HS-5 (cell line): ENCODE measurements around the gene DLG5.
"Not testable (repeated sequence)": the region's sequence is repeated elsewhere in the genome, so short reads cannot be mapped to it uniquely, and the experiment has no call there.

ENCODE experiments used
- DNase-seq: peaks from one replicate; pipeline ENCODE4 v3.0.0-alpha.2; 2012; ENCODE audit warnings: low read depth

Gene DLG5

GRCh38 chr10:77768039-77768438 lies 158.5 kb downstream of the DLG5 start:
- DNase-seq: no peak

GRCh38 chr10:77763453-77764430 lies 162.8 kb downstream of the DLG5 start:
- DNase-seq: no peak

DNA sequence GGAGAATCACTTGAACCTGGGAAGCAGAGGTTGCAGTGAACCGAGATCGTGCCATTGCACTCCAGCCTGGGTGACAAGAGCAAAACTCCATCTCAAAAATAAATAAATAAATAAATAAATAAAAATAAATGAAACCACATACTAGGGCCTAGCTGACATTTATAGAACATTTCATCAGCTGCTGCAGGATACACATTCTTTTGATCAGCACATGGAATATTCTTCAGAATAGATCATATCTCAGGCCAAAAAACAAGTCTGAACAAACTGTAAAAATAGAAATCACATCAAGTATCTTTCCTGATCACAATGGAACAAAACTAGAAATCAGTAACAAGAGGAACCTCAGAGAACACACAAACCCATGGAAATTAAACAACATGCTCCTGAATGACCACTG lies 168.1 kb downstream of the DLG5 start:
- not testable (repeated sequence) for DNase-seq

GRCh38 chr10:77756319-77757232 lies 170.0 kb downstream of the DLG5 start:
- peak; percentile 39 for DNase-seq

GRCh38 chr10:77746047-77746707 lies 180.4 kb downstream of the DLG5 start:
- DNase-seq: peak; percentile 52

DNA sequence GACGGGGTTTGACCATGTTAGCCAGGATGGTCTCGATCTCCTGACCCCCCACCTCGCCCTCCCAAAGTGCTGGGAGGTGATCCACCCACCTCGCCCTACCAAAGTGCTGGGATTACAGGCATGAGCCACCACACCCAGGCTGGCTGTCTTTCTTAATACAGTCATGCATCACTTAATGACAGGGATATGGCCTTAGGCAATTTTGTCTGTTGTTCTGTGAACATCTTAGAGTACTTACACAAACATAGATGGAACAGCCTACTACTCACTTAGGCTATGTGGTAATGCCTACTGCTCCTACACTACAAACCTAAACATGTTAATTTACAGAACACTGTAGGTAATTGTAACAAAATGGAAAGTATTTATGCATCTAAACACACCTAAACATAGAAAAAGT lies 182.3 kb downstream of the DLG5 start:
- no peak for DNase-seq

GRCh38 chr10:77742172-77742571 lies 184.4 kb downstream of the DLG5 start:
- DNase-seq: no peak

DNA sequence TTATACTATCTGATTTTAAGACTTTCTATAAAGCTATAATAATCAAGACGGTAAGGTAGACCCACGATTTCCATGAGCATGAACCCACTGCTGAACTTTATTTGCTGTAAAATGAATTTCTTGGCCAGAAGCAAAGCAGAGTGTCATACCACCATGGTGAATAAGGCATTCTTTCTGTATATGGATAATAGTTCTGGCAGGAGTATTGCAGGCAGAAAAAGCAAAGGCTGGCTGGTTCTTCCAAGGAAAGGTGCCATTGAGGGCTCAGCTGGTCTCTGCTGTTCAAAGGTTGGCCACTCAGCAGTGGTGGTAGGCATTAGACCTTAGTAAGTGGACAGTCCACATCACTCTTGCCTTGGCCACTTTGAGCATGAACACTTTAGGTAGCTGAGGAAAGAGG lies 184.8 kb downstream of the DLG5 start:
- no peak for DNase-seq
